ENCODE measurements around the gene ZNF827.

The ZNF827 gene

GRCh38 chr4:145769450-145770037 is 169.1 kb downstream of the ZNF827 start:
- Histone ChIP-seq H3K4me3 (ENCODE audit: low read length) (no peak overlapping the region), H3K9me3 (ENCODE audit: control insufficient read depth, low read length) (peaks cover 5% of the 10 kb centered on the region), H3K27me3 (replicated peaks; ENCODE audit: control insufficient read depth, insufficient read depth, low read length) (no peaks in the 10 kb centered on the region), H3K9ac (ENCODE audit: low read length) (no peak overlapping the region), H3K4me1 (ENCODE audit: control insufficient read depth, insufficient read depth, low read length) (no peaks in the 10 kb centered on the region), H3K36me3 (ENCODE audit: control insufficient read depth, insufficient read depth, low read length, severe bottlenecking) (peaks cover 42% of the 10 kb centered on the region)
- peak; percentile 7 for DNase-seq (ENCODE audit: low read depth)

DNA sequence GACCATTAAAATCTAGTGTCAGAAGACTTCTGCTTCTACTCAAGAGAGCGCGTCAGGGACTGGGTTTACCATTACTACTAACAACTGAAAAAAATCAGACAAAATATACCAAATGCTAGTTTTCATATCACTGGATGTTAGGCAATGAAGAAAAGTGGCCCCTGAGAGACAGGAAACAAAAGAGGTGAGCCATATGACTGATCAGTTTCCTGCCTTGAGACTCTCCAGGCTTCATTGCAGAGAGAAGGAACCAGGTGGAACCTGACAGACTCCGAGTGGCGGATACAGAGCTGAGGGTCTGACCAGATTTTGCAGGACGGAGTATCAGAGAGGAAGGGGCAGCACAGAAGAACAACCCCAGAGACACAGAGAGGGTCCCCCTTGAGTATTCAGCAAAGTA is 172.3 kb downstream of the ZNF827 start:
- no peak overlapping the region for H3K4me3 ChIP-seq (ENCODE audit: low read length)
- H3K9me3 ChIP-seq (ENCODE audit: control insufficient read depth, low read length): peaks cover 5% of the 10 kb centered on the region
- no peak for DNase-seq (ENCODE audit: low read depth)
- no peak overlapping the region for H3K9ac ChIP-seq (ENCODE audit: low read length)
- no peaks in the 10 kb centered on the region for H3K27me3 ChIP-seq (replicated peaks; ENCODE audit: control insufficient read depth, insufficient read depth, low read length)
- H3K36me3 ChIP-seq (ENCODE audit: control insufficient read depth, insufficient read depth, low read length, severe bottlenecking): peaks cover 40% of the 10 kb centered on the region
- no peaks in the 10 kb centered on the region for H3K4me1 ChIP-seq (ENCODE audit: control insufficient read depth, insufficient read depth, low read length)

- Histone ChIP-seq H3K4me1 (ENCODE audit: control insufficient read depth, insufficient read depth, low read length) (no peaks in the 10 kb centered on the region), H3K27me3 (replicated peaks; ENCODE audit: control insufficient read depth, insufficient read depth, low read length) (no peaks in the 10 kb centered on the region), H3K9ac (ENCODE audit: low read length) (no peak overlapping the region), H3K9me3 (ENCODE audit: control insufficient read depth, low read length) (peaks cover 5% of the 10 kb centered on the region), H3K36me3 (ENCODE audit: control insufficient read depth, insufficient read depth, low read length, severe bottlenecking) (peaks cover 57% of the 10 kb centered on the region), H3K4me3 (ENCODE audit: low read length) (no peak overlapping the region)
- no peak for DNase-seq (ENCODE audit: low read depth)
Measured at GRCh38 chr4:145763399-145763798, 175.2 kb downstream of the ZNF827 start.

GRCh38 chr4:145762719-145763118 is 175.9 kb downstream of the ZNF827 start:
- Histone ChIP-seq H3K9me3 (ENCODE audit: control insufficient read depth, low read length) (peaks cover 5% of the 10 kb centered on the region), H3K36me3 (ENCODE audit: control insufficient read depth, insufficient read depth, low read length, severe bottlenecking) (peaks cover 57% of the 10 kb centered on the region), H3K9ac (ENCODE audit: low read length) (no peak overlapping the region), H3K4me3 (ENCODE audit: low read length) (no peak overlapping the region), H3K27me3 (replicated peaks; ENCODE audit: control insufficient read depth, insufficient read depth, low read length) (no peaks in the 10 kb centered on the region), H3K4me1 (ENCODE audit: control insufficient read depth, insufficient read depth, low read length) (no peaks in the 10 kb centered on the region)
- DNase-seq (ENCODE audit: low read depth): no peak

DNA sequence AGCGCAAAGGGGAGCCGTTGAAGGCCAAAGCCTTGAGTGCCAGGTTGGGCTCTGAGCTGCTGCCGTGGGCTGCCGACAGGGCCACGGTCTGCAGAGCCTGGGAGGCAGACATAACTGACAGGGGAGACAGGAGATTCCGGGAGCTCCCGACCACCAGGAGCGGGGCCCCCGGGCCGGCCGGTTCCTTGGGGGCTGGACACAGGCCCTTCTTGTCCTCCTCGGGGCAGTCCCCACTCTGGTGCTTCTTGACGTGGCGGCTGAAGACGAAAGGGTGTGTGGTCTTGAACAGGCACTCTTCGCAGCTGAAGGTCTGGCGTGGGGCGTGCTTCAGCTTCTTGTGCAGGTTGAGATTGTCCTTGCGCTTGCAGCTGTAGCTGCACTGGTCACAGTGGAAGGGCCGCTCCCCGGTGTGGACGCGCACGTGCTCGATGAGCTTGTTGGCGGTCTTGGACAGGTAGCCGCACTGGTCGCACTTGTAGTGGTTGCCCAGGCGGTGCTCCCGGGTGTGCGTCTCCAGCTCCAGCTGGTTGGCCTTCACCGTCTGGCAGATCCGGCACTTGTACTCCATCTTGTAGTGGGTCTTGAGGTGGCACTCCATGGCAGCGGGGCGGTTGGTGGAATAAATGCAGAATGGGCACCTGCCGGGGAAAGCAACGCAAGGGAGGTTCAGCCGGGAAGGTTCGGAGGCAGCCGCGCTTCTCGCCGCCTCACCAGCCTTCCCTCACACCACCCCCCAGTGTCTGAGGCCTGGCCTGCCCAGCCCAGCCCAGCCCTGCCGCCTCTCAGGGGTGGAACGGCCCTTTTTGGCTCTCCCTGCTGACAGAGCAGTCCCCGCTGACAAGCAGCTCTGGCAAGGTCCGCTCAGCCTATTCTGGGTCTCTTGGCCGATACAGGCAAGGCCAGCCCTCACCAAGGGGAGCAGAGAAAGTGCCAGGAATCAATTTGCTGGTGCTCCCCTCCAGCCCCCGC is 177.4 kb downstream of the ZNF827 start:
- Histone ChIP-seq H3K27me3 (replicated peaks; ENCODE audit: control insufficient read depth, insufficient read depth, low read length) (no peaks in the 10 kb centered on the region), H3K9ac (ENCODE audit: low read length) (no peak overlapping the region), H3K9me3 (ENCODE audit: control insufficient read depth, low read length) (no peaks in the 10 kb centered on the region), H3K4me3 (ENCODE audit: low read length) (no peak overlapping the region), H3K36me3 (ENCODE audit: control insufficient read depth, insufficient read depth, low read length, severe bottlenecking) (peaks cover 51% of the 10 kb centered on the region), H3K4me1 (ENCODE audit: control insufficient read depth, insufficient read depth, low read length) (no peaks in the 10 kb centered on the region)
- no peak for DNase-seq (ENCODE audit: low read depth)

DNA sequence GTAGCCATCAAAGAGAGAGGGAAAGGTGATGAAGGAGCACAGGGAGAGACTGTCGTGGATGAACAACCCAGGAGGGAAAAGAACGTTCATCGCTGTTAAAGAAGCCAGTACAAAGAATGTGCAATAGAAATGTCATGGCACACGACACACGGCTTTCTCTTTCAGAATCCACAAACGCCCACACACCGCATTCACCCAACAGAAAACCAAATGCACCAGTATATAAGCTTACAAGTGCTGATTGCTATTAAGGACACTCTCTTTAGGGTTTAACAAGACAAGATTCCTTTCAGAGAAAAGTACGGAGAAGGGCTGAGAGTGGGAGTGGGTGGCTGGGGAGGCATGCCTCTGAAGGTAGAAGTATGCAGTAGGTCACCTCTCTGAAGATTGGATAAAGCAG is 178.4 kb downstream of the ZNF827 start:
- H3K4me3 ChIP-seq (ENCODE audit: low read length): no peak overlapping the region
- no peak for DNase-seq (ENCODE audit: low read depth)
- H3K9ac ChIP-seq (ENCODE audit: low read length): no peak overlapping the region
- peaks cover 43% of the 10 kb centered on the region for H3K36me3 ChIP-seq (ENCODE audit: control insufficient read depth, insufficient read depth, low read length, severe bottlenecking)
- peaks cover 9% of the 10 kb centered on the region for H3K4me1 ChIP-seq (ENCODE audit: control insufficient read depth, insufficient read depth, low read length)
- no peaks in the 10 kb centered on the region for H3K27me3 ChIP-seq (replicated peaks; ENCODE audit: control insufficient read depth, insufficient read depth, low read length)
- no peaks in the 10 kb centered on the region for H3K9me3 ChIP-seq (ENCODE audit: control insufficient read depth, low read length)

- Histone ChIP-seq H3K9me3 (ENCODE audit: control insufficient read depth, low read length) (no peaks in the 10 kb centered on the region), H3K4me3 (ENCODE audit: low read length) (no peak overlapping the region), H3K9ac (ENCODE audit: low read length) (no peak overlapping the region), H3K4me1 (ENCODE audit: control insufficient read depth, insufficient read depth, low read length) (peaks cover 9% of the 10 kb centered on the region), H3K36me3 (ENCODE audit: control insufficient read depth, insufficient read depth, low read length, severe bottlenecking) (peaks cover 22% of the 10 kb centered on the region), H3K27me3 (replicated peaks; ENCODE audit: control insufficient read depth, insufficient read depth, low read length) (no peaks in the 10 kb centered on the region)
- DNase-seq (ENCODE audit: low read depth): no peak
Measured at GRCh38 chr4:145757188-145757587, 181.4 kb downstream of the ZNF827 start.

DNA sequence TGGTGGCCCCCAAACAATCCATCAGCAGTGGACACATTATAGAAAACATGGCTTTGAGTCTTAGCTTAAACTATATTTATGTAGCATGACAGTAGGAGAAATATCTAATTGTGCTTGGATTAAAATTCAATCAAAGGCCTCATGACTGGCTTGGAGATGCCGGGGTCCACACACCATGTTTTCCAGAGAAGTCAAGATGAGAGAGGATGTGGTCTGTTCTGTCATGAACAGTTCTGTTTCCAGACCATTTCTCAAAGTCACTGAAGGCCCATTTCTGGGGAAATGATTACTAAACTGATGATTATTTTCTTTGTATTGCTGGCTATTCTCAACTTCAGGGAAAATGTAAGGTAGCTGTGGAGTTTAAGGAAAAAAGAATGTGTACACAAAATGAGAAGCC is 182.4 kb downstream of the ZNF827 start:
- no peak overlapping the region for H3K9ac ChIP-seq (ENCODE audit: low read length)
- no peaks in the 10 kb centered on the region for H3K9me3 ChIP-seq (ENCODE audit: control insufficient read depth, low read length)
- no peak for DNase-seq (ENCODE audit: low read depth)
- peaks cover 9% of the 10 kb centered on the region for H3K4me1 ChIP-seq (ENCODE audit: control insufficient read depth, insufficient read depth, low read length)
- H3K36me3 ChIP-seq (ENCODE audit: control insufficient read depth, insufficient read depth, low read length, severe bottlenecking): peaks cover 17% of the 10 kb centered on the region
- no peaks in the 10 kb centered on the region for H3K27me3 ChIP-seq (replicated peaks; ENCODE audit: control insufficient read depth, insufficient read depth, low read length)
- no peak overlapping the region for H3K4me3 ChIP-seq (ENCODE audit: low read length)

- no peak overlapping the region for H3K4me3 ChIP-seq (ENCODE audit: low read length)
- H3K9ac ChIP-seq (ENCODE audit: low read length): no peak overlapping the region
- no peaks in the 10 kb centered on the region for H3K9me3 ChIP-seq (ENCODE audit: control insufficient read depth, low read length)
- no peak for DNase-seq (ENCODE audit: low read depth)
- no peaks in the 10 kb centered on the region for H3K27me3 ChIP-seq (replicated peaks; ENCODE audit: control insufficient read depth, insufficient read depth, low read length)
- peaks cover 13% of the 10 kb centered on the region for H3K36me3 ChIP-seq (ENCODE audit: control insufficient read depth, insufficient read depth, low read length, severe bottlenecking)
- peaks cover 9% of the 10 kb centered on the region for H3K4me1 ChIP-seq (ENCODE audit: control insufficient read depth, insufficient read depth, low read length)
Measured at GRCh38 chr4:145755802-145756201, 182.8 kb downstream of the ZNF827 start.

DNA sequence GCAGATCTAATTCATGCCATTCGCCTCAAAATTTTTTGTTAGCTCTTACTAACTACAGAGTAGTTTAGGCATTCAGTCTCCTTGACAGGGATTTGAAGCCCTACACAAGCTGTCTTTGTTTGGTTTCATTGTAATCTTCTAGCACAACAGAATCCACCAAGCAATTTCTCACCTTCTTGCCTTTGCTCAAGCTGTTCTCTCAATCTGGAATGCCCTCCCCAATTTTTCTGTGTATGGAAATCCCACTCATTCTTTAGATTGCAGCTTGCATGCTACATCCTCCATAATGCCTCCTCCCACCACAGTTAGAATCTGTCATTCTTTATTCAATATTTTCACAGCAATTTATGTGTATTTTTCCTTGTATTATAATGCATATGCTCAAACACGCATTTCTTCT is 195.0 kb downstream of the ZNF827 start:
- Histone ChIP-seq H3K4me3 (ENCODE audit: low read length) (no peak overlapping the region), H3K36me3 (ENCODE audit: control insufficient read depth, insufficient read depth, low read length, severe bottlenecking) (no peaks in the 10 kb centered on the region), H3K9ac (ENCODE audit: low read length) (no peak overlapping the region), H3K9me3 (ENCODE audit: control insufficient read depth, low read length) (no peaks in the 10 kb centered on the region), H3K27me3 (replicated peaks; ENCODE audit: control insufficient read depth, insufficient read depth, low read length) (no peaks in the 10 kb centered on the region), H3K4me1 (ENCODE audit: control insufficient read depth, insufficient read depth, low read length) (no peaks in the 10 kb centered on the region)
- no peak for DNase-seq (ENCODE audit: low read depth)

DNA sequence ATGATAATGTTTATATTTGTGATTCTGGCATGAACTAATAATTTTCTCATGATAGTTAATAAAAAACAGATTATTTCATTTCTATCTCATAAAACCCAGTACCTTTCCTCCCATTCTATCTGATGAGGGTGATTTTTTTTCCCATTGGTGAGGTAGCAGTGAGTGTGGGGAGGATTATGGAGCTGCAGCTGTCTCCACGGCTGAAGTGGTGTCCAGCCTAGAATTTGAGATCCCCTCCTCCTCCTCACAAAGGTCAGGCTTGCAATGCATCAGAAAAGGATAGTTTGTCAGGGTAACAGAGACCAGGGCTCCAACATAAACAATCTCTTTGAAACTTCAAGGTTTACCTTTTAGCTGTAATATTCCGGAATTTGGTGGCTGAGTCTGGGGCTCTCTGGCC is 197.8 kb downstream of the ZNF827 start:
- Histone ChIP-seq H3K36me3 (ENCODE audit: control insufficient read depth, insufficient read depth, low read length, severe bottlenecking) (no peaks in the 10 kb centered on the region), H3K9me3 (ENCODE audit: control insufficient read depth, low read length) (no peaks in the 10 kb centered on the region), H3K4me1 (ENCODE audit: control insufficient read depth, insufficient read depth, low read length) (peaks cover 12% of the 10 kb centered on the region), H3K4me3 (ENCODE audit: low read length) (no peak overlapping the region), H3K9ac (ENCODE audit: low read length) (no peak overlapping the region), H3K27me3 (replicated peaks; ENCODE audit: control insufficient read depth, insufficient read depth, low read length) (no peaks in the 10 kb centered on the region)
- no peak for DNase-seq (ENCODE audit: low read depth)
